AG09309 (cell line): ENCODE data around the gene TRIP13.

Experiments used
- DNase-seq: peaks from one replicate; pipeline ENCODE4 v3.0.0-alpha.2; 2010; ENCODE audit warnings: low read depth
- H3K4me3 ChIP-seq: 2 replicates; pipeline ENCODE4 v1.5.1; 2011; ENCODE audit warnings: mild to moderate bottlenecking, low read depth, low read length, moderate library complexity; ENCODE audit not compliant: control insufficient read depth
- CTCF ChIP-seq: IDR thresholded peaks from 2 replicates; pipeline ENCODE4 v1.5.1; 2011; ENCODE audit warnings: mild to moderate bottlenecking, low read depth, low read length, inconsistent platforms; ENCODE audit not compliant: insufficient read depth, control insufficient read depth; ENCODE audit errors: missing control alignments

Gene TRIP13

GRCh38 chr5:964821-965220, 72.1 kb downstream of the TRIP13 start:
- TF ChIP-seq CTCF, result no peak

GRCh38 chr5:965604-966344, 73.1 kb downstream of the TRIP13 start:
- H3K4me3 ChIP-seq, result no peak overlapping the region
- DNase-seq, result no peak
- TF ChIP-seq CTCF, result no peak

More at GRCh38 chr5:964821-965220, 72.1 kb downstream of the TRIP13 start:
- no peak overlapping the region for H3K4me3 ChIP-seq
- DNase-seq, result no peak

GRCh38 chr5:966345-966710, 73.6 kb downstream of the TRIP13 start:
- H3K4me3 ChIP-seq, result no peak overlapping the region
- TF ChIP-seq CTCF, result no peak
- DNase-seq, result no peak

- no peak for TF ChIP-seq CTCF
- DNase-seq, result no peak
- no peak overlapping the region for H3K4me3 ChIP-seq
Measured at GRCh38 chr5:966941-967340, 74.3 kb downstream of the TRIP13 start.
